NCI-H2081 (cell line): ENCODE results near the gene BTBD17.
"Not testable (repeated sequence)": the region's sequence is repeated elsewhere in the genome, so short reads cannot be mapped to it uniquely, and the experiment has no call there.

Experiments
- DNase-seq, 2 experiments: peaks; one replicate each; lab custom pipeline; 2025; lab: John Stamatoyannopoulos, UW

BTBD17 gene, protein sequence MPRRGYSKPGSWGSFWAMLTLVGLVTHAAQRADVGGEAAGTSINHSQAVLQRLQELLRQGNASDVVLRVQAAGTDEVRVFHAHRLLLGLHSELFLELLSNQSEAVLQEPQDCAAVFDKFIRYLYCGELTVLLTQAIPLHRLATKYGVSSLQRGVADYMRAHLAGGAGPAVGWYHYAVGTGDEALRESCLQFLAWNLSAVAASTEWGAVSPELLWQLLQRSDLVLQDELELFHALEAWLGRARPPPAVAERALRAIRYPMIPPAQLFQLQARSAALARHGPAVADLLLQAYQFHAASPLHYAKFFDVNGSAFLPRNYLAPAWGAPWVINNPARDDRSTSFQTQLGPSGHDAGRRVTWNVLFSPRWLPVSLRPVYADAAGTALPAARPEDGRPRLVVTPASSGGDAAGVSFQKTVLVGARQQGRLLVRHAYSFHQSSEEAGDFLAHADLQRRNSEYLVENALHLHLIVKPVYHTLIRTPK

DNA sequence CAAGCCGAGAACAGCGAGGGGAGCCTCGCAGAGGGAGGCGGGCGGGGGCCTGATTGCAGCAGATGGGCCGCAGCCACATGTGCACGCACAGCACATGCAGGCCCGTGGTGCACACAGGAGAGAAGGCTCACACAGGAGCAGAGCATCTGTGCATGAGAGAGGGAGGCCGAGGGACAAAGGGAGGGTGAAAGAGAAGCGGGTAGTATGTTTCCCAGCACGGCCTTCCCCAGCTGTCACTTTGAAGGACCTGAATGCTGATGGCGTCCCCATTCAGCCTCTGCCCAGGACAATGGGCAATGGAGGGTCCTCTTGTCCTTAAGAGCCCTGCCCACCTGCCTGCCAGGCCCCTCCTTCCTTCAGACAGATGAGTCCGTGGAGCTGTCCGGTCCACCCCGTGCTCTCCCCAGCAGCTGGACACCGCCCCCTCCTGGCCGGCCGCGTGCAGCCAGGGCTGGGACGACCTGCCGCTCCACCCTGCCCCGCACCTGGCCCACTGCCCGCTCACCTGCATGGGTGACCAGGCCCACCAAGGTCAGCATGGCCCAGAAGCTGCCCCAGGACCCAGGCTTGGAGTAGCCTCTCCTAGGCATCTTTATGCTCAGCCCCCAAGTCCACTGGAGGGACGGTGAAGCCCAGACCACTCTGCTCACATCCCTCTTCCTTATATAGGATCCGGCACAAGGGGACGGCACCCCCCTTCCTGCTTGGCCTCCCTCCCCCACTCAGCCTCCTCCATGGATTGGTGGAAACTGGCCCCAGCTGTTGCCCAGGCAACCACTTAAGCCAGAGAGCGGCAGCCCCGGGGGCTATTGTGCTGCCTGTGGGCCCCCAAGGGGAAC lies at the start of gene BTBD17:
BTBD17 (minus strand) TSS at position 639 of the 839 bp plus-strand sequence; CDS start at position 590, 49 bp downstream.
- DNase-seq = peak; percentile 45 to 46

DNA sequence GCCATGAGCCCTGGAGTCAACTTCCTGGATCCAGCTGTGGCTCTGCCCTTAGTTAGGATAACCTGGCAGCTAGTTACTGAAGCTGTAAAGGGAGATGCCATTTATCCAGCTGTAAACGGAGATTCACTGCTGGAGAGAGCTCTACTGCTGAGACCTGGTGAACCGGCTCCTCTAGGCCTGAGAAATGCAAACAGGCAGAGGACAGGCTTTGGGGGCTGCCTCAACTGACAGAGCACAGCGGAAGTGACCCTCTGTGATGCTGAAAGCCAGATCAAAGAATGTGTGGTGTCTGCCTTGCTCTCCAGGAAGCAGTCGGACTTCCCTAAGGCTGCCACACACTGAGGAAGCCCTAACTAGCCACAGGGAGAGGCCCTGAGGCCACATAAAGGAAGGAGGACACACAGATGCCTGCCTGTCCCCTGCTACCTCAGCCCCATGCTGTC lies 48.4 kb upstream of the BTBD17 start:
- no peak for DNase-seq

DNA sequence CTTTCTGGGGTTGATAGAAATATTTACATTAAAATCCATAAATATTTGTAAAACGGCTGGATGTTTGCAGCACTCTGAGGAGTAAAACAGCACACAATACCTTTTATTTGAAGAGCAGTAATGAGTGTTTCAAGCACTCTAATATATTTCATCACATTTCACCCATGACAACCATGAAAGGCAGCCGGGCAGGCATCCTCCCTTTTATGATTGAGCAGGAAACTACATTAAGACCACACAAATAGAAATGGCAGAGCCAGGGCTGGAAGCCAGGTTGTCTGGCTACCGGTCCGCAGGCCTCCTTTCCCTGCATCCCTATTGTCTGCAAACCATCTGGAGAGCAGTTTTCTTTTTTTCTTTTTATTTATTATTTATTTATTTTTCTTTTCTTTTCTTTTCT lies 47.1 kb upstream of the BTBD17 start:
- DNase-seq = peak; percentile 83 to 95

DNA sequence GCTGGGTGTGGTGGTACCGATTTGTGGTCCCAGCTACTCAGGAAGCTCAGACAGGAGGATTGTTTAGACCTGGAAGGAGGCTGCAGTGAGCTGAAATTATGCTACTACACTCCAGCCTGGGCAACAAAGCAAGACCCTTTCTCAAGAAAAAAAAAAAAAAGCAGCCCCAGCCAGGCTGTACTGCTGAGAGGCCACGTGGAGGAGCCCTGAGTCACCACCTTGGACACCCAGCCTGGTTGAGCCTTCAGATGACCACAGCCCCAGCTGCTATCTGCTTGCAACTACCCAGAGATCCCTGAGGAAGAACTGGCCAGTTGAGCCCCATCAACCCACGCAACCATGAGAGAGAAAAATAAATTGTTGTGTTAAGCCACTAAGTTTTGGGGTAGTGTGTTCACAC lies 46.6 kb upstream of the BTBD17 start:
- no peak for DNase-seq

DNA sequence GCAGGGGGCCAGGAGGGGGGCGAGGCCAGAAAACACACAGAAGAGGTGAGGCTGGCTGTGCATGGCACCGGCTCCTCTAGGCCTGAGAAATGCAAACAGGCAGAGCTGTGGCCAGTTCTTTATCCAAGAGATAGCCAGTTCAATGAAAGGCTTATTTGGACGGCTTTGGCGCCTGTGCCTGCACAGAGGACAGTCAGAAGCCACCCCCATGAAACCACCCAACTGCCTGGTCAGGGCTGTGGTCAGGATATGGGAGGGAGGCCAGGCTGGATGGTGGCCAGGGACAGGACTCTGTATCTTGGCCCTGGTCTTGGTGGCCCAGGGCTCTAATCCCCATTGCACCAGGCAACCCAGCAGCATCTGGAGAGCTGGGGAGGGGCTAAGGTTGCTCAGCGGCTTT lies 45.7 kb upstream of the BTBD17 start:
- no peak for DNase-seq

DNA sequence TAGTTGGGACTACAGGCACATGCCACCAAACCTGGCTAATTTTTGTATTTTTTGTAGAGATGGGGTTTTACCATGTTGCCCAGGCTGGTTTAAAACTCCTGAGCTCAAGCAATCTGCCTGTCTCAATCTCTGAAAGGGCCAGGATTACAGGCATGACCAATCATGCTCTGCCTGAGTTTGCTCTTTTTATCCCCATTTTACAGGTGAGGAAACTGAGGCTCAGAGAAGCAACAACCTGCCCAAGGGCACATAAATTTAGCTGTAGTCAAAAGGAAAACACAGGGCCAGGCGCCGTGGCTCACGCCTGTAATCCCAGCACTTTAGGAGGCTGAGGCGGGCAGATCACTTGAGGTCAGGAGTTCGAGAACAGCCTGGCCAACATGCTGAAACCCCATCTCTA lies 43.6 kb upstream of the BTBD17 start:
- DNase-seq = not testable (repeated sequence)

DNA sequence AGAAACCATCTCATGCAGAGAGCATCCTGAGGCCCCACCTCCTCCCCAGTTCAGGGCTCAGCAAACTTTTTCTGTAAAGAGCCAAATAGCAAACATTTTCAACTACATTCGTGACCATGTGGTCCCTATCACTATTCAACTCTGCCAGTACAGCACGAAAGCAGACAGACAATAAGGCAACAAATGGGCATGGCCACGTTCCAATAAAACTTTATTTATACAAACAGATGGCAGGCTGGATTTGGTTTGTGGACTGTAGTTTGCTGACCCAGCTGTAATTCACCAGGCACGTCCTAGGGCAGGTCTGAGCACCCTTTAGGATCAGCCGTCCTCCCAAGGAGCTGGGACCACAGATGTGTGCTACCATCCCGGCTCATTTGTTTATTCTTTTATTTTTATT lies 43.1 kb upstream of the BTBD17 start:
- DNase-seq = no peak

DNA sequence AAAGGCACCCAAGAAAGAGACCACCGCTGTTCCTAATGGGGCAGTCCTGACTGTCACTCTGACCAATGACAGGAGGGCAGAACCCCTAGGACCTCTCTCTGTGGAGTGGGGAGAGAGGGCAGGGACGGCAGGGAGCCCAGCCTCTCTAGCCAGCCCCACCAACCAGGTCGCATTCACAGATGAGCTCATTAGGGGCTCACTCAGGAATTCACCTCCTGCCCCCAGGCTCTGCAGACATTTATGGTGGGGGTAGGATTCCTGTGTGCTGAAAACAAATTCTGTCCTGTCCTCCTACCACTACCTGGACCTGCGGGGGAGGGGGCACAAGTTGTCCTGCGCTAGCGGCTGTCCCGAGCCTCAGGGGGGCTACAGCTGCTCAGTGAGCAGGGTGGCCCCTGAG lies 42.5 kb upstream of the BTBD17 start:
- no peak for DNase-seq

DNA sequence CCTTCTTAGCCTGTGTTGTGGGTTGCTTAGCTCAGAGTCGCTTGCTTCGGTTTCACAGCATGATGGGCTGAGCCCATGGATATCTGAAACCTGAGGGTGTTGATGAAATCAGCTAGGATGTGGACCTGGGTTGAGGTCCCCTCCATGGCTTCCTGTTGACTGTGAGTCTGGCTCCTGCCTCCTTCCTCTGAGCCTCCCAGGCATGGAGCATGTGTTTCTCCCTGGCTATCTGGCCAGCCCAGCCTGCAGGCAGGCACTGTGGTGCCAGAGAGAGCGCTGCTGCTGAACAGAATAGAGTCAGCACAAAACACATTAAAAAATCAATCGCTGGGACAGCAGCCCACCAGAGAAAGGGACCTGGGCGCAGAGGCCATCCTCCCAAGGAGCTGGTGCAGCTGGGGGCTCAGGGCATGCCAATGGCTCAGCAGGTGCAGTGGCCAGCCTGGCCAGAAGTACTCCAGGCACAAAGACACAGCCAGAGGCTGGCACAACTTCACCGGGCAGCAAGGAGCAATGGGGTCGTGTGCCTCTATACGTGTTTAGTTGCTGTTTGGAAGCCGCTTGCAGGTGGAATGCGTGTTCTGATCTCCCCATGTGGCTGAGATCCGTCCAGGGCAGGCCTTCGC lies 42.0 kb upstream of the BTBD17 start:
- DNase-seq = no peak

DNA sequence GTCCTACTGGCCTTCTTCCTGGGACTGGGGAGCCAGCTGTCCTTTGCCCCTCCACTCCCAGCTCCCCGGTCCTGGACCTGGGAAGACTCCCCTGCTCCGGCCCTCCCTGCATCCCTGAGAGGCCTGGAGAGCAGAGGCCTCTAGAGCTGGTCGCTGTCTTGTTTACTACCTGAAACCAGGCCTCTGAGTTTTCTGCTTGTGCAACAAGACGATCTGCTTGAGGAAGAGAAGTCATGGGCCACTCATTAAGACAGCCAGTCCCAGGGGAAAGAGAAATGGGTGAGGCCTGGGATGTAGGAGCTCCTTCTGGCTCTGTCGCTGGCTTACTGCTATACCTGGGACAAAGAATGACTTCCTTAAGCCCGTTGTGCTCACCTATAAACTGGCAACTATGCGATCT lies 40.4 kb upstream of the BTBD17 start:
- DNase-seq = no peak

DNA sequence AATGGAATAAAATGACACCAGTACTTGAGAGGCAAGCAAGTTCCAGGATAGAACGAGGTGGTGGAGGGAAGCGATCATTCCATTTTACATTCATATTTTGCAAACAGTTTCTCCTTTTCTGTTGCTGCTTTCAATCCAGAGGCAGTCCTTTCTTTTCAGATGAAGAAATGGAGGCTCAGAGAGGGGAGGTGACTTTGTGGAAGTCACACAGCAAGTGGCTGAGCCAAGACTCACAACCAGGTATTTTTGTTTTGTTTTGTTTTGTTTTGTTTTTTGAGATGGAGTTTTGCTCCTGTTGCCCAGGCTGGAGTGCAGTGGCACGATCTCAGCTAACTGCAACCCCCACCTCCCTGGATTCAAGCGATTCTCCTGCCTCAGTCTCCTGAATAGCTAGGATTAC lies 34.9 kb upstream of the BTBD17 start:
- DNase-seq = no peak

DNA sequence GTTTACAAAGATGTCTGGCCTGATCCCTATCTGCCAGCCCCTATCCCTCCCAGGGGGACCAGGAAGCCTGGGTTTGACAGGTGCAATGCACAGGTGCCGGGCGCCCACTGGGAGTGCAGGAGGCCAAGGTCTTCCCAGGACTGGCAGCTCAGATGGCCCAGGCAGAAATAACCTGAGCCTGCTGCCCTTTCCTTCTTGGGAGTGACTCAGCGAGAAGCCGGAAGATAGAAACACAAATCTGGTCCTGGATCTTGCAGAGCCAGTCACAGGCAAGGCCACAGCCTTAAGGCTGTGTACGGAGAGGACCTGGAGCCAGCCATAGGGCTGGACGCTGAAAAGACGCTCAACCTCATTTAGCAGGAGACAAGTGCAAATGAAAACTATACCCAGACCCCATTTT lies 33.3 kb upstream of the BTBD17 start:
- no peak for DNase-seq

DNA sequence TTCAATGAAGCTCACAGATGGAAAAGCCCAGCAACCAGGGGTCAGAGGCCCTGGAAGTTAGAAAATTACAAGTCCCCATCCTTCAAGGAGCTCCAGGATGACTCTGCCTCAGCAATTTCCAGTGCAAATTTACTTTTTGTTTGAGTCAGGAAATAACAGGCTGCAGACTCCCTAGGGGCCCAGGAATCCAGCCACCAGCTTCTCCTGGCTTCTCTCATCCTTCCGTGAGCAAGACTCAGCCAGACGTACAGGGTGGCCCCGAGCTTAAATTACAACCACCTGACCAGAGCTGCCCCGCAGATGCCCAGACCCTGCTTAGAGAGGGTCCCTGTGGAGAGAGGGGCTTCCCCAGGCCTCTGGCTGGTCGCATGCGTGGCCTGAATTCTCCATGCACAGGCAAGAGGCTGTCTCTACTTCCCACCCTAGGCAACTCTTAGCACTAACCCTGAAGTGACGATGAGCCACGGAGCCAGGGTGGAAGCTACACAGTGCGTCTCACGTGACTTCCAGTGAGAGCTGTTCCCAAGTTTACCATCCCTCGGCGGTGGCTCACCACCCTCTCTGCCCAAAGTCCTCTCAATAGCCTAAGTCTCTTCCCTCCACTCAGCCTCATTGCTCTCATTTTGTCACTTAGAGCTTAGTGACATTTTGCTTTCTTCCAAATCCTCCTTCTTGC lies 32.7 kb upstream of the BTBD17 start:
- no peak for DNase-seq

DNA sequence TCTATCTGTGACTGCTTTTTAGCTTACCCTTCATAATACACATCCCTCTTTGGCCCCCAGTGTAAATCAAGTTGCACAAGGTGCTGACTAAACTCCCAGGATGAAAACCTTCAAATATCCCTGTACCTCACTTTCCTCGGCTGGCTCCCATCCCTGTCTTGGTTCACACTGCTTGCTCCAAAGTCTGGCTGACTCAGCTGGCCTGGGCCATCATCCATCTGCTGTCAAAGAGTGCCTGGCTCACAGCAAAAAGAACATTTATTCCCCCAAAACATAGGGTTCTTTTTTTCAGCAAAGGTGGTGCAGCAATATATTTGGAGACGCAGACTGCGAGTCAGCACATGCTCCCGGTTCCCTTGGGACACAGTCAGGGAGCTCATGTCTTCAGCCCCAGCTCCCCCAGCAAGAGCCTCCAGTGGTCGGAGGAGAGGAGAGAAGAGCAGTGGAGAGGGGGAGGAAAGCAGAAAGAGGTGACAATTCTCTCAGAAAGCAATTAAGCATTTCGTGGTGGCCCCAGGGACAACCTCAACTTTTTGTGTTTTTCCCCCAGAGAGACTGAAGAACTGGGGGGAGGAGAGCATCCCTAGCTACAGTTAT lies 31.8 kb upstream of the BTBD17 start:
- DNase-seq = no peak

DNA sequence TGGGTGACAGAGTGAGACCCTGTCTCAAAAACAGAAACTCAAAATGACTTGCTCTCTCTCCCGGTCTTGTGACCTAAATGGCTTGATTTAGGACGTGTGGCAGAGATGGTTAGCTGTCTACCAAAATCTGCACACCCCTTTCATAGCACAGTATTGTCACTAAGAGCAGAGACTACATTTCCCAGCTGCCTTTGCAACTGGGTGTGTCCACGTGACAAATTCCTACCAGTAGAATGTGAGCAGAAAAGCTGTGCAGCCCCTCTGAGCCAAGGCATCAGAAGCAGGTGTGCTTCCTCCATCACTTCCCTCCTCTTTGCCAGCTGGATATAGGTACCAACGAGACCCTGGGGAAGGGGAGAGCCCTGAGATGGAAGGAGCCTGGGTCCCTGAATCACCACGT lies 31.2 kb upstream of the BTBD17 start:
- DNase-seq = peak in 1 of 2 experiments; percentile 19

DNA sequence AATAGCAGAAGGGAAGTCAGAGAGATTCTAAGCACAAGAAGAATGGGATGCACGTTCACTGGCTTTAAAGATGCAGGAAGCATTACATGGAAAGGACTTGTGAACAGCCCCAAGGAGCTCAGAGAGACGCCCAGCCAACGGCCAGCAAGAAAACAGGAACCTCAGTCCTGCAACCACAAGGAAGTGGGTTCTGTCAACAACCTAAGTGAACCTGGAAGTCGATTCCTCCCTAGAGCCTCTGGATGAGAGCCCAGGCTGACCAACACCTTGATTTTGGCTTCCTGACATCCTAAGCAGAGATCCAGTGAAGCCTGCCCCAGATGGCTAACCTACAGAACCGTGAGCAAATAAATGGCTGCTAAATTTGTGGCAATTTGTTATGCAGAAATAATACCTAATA lies 30.1 kb upstream of the BTBD17 start:
- no peak for DNase-seq

DNA sequence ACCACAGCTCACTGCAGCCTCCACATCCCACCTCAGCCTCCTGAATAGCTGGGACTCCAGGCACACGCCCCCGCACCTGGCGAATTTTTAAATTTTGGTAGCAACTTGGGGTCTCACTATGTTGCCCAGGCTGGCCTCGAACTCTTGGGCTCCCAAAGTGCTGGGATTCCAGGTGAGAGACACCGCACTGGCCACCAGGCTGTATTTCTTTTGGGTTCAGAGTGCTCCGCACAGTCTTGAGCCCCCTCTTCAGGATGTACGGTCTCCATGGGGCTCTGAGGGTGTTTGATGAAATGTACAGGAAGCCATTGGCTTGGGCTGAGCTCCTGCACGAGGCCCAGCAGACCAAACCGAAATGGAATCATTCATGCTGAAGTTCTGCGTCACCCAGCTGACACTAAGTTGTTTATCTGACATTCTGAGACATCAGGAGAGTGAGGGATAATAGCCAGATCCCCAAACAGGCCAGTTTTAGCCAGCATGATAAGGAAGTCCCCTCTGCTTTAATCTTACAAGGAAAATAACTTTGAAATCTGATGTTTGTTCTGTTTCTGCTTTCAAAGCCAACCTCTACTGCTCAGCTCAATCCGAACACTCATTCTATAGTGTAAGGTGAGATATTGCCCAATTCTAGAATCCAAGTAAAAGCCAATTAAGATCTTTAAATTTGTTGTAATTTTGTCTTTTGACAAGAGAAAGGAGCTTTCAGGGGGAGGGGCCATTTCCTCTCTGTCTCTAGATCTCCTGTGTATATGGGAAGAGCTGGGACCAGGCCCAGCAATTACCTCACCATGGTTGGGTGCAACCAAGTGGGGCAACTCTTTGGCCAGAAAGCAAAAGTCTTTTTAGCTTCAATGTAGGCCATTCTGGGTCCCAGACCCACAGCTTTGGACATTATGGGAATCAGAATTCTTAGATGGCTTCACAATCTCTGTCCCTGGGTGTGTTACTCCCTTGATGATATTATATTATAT lies 29.3 kb upstream of the BTBD17 start:
- no peak for DNase-seq

DNA sequence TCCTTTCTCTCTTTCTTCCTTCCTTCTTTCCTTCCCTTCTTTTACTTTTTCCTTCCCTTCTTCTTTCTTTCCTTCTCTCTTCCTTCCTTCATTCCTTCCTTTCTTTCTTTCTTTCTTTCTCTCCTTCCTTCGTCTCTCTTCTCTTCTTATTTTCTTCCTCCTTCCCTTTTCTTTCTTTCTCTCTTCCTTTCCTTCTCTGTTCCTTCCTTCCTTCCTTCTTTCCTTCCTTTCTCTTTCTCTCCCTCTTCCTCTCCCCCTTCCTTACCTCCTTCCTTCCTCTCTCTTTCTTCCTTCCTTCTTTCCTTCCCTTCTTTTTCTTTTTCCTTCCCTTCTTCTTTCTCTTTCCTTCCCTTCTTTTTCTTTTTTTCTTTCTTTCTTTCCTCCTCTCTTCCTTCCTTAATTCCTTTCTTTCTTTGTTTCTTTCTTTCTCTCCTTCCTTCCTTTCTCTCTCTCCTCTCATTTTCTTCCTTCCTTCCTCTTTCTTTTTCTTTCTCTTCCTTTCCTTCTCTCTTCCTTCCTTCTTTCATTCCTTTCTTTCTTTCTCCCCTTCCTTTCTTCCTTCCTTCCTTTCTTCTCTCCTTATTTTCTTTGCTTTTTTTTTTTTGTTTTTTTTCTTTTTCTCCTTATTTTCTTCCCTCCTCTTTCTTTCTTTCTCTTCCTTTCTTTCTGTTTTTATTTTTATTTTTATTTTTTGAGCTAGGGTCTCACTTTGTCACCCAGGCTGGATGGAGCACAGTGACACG lies 28.4 kb upstream of the BTBD17 start:
- DNase-seq = no peak

DNA sequence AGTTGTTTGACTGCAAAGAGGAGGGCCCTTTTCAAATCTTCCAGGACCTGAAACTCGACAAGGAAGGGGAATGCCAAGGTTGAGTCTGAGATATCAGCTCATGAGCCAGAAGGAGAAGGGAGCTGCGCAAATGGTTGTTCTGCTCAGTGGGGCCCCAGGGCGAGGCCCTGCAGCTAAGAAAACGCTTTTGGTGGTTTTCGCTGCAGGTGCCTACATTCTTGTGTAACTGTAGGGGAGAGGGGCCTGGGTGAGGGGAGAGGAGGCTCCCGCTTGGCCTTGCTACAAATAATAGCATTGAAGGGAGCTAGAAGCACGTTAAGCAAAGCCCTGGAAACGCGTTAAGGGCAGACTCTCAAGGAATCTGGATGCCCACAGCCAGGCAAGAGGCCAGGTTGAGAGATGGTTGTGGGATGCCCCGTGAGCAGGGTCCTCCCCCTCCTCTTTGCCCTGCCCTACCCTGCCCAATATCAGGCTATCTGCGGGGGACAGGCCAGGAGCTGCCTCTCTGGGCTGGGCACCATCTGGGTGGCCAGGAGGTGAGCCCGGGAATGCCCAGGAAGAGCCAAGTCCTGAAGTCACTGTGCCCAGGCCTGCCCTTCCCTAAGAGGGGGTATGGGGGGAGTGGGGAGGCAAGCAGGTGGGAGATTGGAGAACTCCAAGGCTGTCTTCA lies 27.6 kb upstream of the BTBD17 start:
- DNase-seq = no peak
